HAP-1 (cell line): Measurements from ENCODE around the gene SLC43A3.
A peak's percentile ranks its signal among the peaks of the same experiment; 100 is the strongest.

Experiments
- DNase-seq, 2 experiments: peaks; one replicate each; pipeline ENCODE4 v3.0.0-alpha.2; 2016 to 2020; ENCODE audit warnings: low spot score in 2 of 2
- H3K27me3 ChIP-seq: fragments of 250-450 bp; sonication (Bioruptor Pico); 2 replicates; pipeline ENCODE4 v1.5.1; 2020; ENCODE audit warnings: low read depth, mild to moderate bottlenecking, moderate library complexity
- H3K36me3 ChIP-seq: fragments of 250-450 bp; sonication (Bioruptor Pico); replicated peaks from 2 replicates; pipeline ENCODE4 v1.5.1; 2020; ENCODE audit warnings: mild to moderate bottlenecking
- H3K4me1 ChIP-seq: fragments of 250-450 bp; sonication (Bioruptor Pico); 2 replicates; pipeline ENCODE4 v1.5.1; 2020; ENCODE audit warnings: mild to moderate bottlenecking
- H3K4me3 ChIP-seq: fragments of 250-450 bp; sonication (Bioruptor Pico); 2 replicates; pipeline ENCODE4 v1.5.1; 2020; ENCODE audit warnings: mild to moderate bottlenecking, moderate library complexity
- H3K9me3 ChIP-seq: fragments of 250-450 bp; sonication (Bioruptor Pico); 2 replicates; pipeline ENCODE4 v1.5.1; 2020; ENCODE audit warnings: mild to moderate bottlenecking, moderate library complexity
- in situ Hi-C: fragments of 300-500 bp; cut with MboI; formaldehyde crosslinking; loops from 3 replicates; pipeline ENCODE4 v1.14.3; 2020; ENCODE audit warnings: low sequenced_read_pairs, inconsistent platforms, mixed read lengths

SLC43A3 gene

DNA sequence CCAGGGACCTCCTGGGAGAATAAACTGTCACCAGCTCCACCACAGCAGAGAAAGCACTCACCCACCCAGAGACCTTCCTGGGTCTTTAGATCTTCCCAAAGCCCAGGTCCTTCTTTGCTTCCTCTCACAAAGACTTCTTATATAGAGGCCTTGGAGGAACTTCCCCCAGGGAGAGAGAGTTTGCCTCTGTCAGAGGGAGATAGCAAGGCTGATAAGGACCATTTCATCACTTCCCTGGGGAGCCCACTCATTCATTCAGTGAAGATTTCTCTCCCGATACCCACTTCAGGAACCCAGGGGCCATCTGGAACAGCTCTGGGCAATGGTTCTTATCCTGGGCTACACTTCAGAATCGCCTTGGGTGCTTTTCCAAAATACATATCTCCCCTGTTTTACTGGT is 36.4 kb downstream of the SLC43A3 start, which contains the start of gene PRG2:
TSS of gene PRG2 (minus strand) at position 116 of the 400 bp plus-strand sequence. CDS start 706 bp downstream, outside the sequence.
- in situ Hi-C loops = no loop called here
- no peak for DNase-seq
- H3K27me3 ChIP-seq = peaks cover 8% of the 10 kb centered on the region
- H3K4me3 ChIP-seq = no peak within 1 kb of the TSS
- H3K9me3 ChIP-seq = no peaks in the 10 kb centered on the region
- no peaks in the 10 kb centered on the region for H3K4me1 ChIP-seq
- H3K36me3 ChIP-seq = no peaks in the 10 kb centered on the region

- H3K4me1 ChIP-seq = no peaks in the 10 kb centered on the region
- no peak for DNase-seq
- peaks cover 8% of the 10 kb centered on the region for H3K27me3 ChIP-seq
- in situ Hi-C loops = no loop called here
- H3K9me3 ChIP-seq = no peaks in the 10 kb centered on the region
- no peaks in the 10 kb centered on the region for H3K36me3 ChIP-seq
- no peak overlapping the region for H3K4me3 ChIP-seq
Observed at GRCh38 chr11:57387289-57388030, 39.5 kb downstream of the SLC43A3 start.

DNA sequence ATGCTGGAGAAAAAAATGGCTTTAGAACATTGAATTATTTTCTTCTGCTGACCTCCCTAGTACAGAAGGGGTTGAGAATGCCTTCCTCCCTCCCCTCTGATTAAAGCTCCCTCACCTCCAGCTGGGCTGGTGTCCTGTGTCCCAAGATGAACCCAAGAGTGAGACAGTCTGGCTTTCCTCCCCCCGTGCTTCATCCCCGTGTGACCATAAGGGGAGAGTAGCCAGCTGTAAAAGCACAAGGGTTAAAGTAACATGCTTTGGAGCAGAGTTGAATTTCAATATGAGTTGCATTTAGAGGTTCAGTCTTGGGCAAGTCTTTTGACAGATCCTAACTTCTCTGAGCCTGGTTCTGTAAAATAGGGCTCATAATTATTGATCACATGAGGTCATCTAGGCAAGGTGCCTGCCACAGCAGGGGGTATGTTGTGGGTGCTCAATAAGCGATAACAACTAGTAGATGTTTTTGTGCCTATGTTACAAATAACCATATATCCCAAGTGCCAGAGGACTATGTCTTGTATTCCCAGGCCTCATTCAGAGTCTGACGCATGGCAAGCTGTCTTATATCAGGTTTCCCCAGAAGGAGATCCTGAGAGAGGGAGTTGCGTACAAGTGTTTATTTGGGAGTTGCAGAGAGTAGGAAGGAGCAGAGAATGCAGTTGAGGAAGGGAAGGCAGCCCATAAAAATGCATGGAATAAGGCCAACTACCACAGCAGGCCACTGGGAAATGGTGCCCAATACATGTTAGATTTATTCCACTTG is 40.6 kb downstream of the SLC43A3 start:
- Histone ChIP-seq H3K36me3 (no peaks in the 10 kb centered on the region), H3K4me3 (no peak overlapping the region), H3K9me3 (no peaks in the 10 kb centered on the region), H3K27me3 (peaks cover 8% of the 10 kb centered on the region), H3K4me1 (no peaks in the 10 kb centered on the region)
- in situ Hi-C loops = no loop called here
- no peak for DNase-seq

DNA sequence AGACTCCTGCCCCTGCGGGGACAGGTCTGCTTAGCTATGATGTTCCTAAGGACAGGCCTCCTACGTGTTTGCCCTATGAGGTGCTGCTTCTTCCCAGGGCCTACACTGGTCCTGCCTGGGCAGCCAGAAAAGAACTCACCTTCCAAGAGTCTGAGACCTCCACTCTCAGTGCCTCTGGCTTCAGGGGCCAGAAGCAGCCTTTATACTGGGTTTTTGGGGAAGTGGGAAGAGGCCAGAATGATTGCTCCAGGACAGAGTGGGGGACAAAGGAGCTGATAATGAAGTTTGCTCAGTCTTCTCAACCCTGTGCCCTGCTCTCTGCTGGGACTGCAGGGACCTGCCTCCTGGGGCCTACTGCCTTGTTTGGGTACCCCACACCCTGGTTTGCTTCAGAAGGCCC is 45.9 kb downstream of the SLC43A3 start, which contains the start of gene PRG3:
TSS of gene PRG3 (minus strand) at position 176 of the 400 bp plus-strand sequence. CDS start 442 bp downstream, outside the sequence.
- H3K4me1 ChIP-seq = no peaks in the 10 kb centered on the region
- in situ Hi-C loops = no loop called here
- no peak for DNase-seq
- no peaks in the 10 kb centered on the region for H3K27me3 ChIP-seq
- no peaks in the 10 kb centered on the region for H3K36me3 ChIP-seq
- H3K4me3 ChIP-seq = no peak within 1 kb of the TSS
- H3K9me3 ChIP-seq = no peaks in the 10 kb centered on the region

- H3K9me3 ChIP-seq = no peaks in the 10 kb centered on the region
- no peaks in the 10 kb centered on the region for H3K36me3 ChIP-seq
- H3K4me3 ChIP-seq = no peak overlapping the region
- DNase-seq = peak in 1 of 2 experiments; percentile 56
- in situ Hi-C loops = no loop called here
- no peaks in the 10 kb centered on the region for H3K4me1 ChIP-seq
- no peaks in the 10 kb centered on the region for H3K27me3 ChIP-seq
Observed at GRCh38 chr11:57379732-57380131, 47.2 kb downstream of the SLC43A3 start.

GRCh38 chr11:57378186-57378585 is 48.7 kb downstream of the SLC43A3 start:
- no peak for DNase-seq
- no peaks in the 10 kb centered on the region for H3K36me3 ChIP-seq
- in situ Hi-C loops = no loop called here
- H3K4me3 ChIP-seq = no peak overlapping the region
- H3K9me3 ChIP-seq = no peaks in the 10 kb centered on the region
- H3K4me1 ChIP-seq = no peaks in the 10 kb centered on the region
- H3K27me3 ChIP-seq = no peaks in the 10 kb centered on the region

DNA sequence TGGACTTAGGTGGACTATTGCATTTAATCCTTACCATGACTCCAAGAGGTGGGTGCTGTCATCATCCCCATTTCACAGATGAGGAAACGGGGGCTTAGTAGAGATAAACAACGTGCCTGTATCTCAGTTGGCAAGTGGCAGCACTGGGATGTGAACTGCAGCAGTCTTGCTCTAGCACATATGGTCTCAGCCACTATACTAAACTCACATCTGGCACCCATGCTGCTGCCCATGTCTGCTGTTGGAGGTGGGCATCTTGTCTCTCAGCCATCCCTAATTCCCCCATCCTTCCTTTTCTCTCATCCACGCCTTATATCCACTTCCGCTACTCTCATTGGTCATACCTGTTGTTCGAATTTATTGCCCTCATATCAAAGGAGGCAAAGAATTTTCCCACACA is 49.8 kb downstream of the SLC43A3 start:
- no peak overlapping the region for H3K4me3 ChIP-seq
- no peak for DNase-seq
- in situ Hi-C loops = no loop called here

GRCh38 chr11:57376095-57377090 is 50.5 kb downstream of the SLC43A3 start:
- no peaks in the 10 kb centered on the region for H3K36me3 ChIP-seq
- no peaks in the 10 kb centered on the region for H3K9me3 ChIP-seq
- H3K4me3 ChIP-seq = no peak overlapping the region
- no peak for DNase-seq
- in situ Hi-C loops = no loop called here
- no peaks in the 10 kb centered on the region for H3K4me1 ChIP-seq
- no peaks in the 10 kb centered on the region for H3K27me3 ChIP-seq

More for the DNA sequence above, 49.8 kb downstream of the SLC43A3 start:
- no peaks in the 10 kb centered on the region for H3K27me3 ChIP-seq
- no peaks in the 10 kb centered on the region for H3K4me1 ChIP-seq
- H3K36me3 ChIP-seq = no peaks in the 10 kb centered on the region
- no peaks in the 10 kb centered on the region for H3K9me3 ChIP-seq

GRCh38 chr11:57375490-57375889 is 51.4 kb downstream of the SLC43A3 start:
- Histone ChIP-seq H3K27me3 (no peaks in the 10 kb centered on the region), H3K9me3 (no peaks in the 10 kb centered on the region), H3K4me3 (no peak overlapping the region), H3K36me3 (no peaks in the 10 kb centered on the region), H3K4me1 (no peaks in the 10 kb centered on the region)
- in situ Hi-C loops = no loop called here
- DNase-seq = no peak

DNA sequence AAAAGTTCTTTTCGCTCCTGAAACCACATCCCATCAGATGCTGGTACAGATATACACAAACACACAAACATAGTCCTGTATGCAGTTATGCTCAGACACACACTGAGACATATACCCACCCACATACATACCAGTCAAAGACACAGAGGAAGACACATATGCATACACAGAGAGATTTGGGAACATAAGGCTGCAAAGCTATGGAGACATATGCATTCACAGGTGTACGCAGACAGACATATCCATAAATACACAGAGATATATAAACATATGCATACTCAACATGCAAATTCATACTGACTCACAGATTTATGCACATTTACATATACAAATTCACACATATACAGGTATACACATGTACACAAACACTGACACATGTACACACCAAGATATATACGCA is 52.0 kb downstream of the SLC43A3 start:
- Histone ChIP-seq H3K36me3 (no peaks in the 10 kb centered on the region), H3K9me3 (no peaks in the 10 kb centered on the region), H3K4me1 (no peaks in the 10 kb centered on the region), H3K27me3 (no peaks in the 10 kb centered on the region), H3K4me3 (no peak overlapping the region)
- DNase-seq = no peak
- in situ Hi-C loops = loop anchor here (25.0 kb wide), 1 partner anchor 1137 kb away; the partner anchor contains the start of gene OR5B21

- Histone ChIP-seq H3K4me1 (no peaks in the 10 kb centered on the region), H3K27me3 (no peaks in the 10 kb centered on the region), H3K36me3 (no peaks in the 10 kb centered on the region), H3K9me3 (no peaks in the 10 kb centered on the region), H3K4me3 (no peak overlapping the region)
- no peak for DNase-seq
- in situ Hi-C loops = loop anchor here (25.0 kb wide), 1 partner anchor 1139 kb away; the partner anchor contains the start of gene OR5B21
Observed at GRCh38 chr11:57373146-57373545, 53.8 kb downstream of the SLC43A3 start.

DNA sequence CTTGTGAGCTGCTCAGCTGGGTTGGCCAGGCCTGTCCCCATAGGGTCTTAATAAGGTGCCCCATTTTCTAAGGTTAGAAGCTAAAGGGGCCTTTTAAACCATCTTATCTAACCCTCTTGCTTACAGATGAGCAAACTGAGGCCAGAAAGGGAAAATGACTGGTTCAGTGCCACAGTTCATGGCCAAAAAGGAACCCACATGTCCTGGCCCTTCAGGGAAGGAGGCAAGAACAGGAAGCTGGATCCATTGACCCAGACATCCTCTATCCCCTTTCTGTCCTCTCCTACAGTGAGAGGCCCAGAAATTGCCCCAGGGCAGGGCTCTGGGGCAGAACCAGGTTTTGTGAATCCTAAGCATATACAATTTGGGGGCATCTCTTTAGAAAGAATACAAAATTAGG is 56.0 kb downstream of the SLC43A3 start:
- no peak for DNase-seq
- in situ Hi-C loops = loop anchor here (25.0 kb wide), 1 partner anchor 1141 kb away; the partner anchor contains the start of gene OR5B21
- Histone ChIP-seq H3K9me3 (no peaks in the 10 kb centered on the region), H3K4me1 (no peaks in the 10 kb centered on the region), H3K36me3 (no peaks in the 10 kb centered on the region), H3K4me3 (no peak overlapping the region), H3K27me3 (no peaks in the 10 kb centered on the region)

DNA sequence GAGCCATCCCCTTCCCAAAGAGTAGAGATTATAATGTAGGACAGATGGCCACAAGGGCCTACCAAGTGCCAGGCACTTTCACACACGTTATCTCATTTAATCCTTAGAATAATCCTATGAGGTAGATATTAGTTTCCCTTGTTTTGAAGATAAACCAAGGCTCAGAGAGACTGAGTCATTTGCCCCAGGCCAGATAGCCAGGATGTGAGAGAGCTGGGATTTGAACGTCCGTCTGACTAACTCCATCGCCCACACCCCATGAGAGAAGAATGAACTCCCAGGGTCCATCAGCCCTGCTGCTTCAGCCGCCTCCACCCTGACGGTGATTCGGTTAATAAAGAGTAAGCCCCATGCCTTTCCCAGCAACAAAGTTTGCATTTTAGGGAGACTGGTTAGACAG is 56.7 kb downstream of the SLC43A3 start:
- Histone ChIP-seq H3K4me1 (no peaks in the 10 kb centered on the region), H3K4me3 (no peak overlapping the region), H3K36me3 (no peaks in the 10 kb centered on the region), H3K9me3 (no peaks in the 10 kb centered on the region), H3K27me3 (no peaks in the 10 kb centered on the region)
- no peak for DNase-seq
- in situ Hi-C loops = loop anchor here (25.0 kb wide), 1 partner anchor 1142 kb away; the partner anchor contains the start of gene OR5B21
